Measurements from ENCODE around the gene PNLIPRP3.

Gene PNLIPRP3

GRCh38 chr10:116510565-116510964 is 82.9 kb downstream of the PNLIPRP3 start:
- DNase-seq (ENCODE audit: low spot score) = no peak

GRCh38 chr10:116511365-116511764 is 83.7 kb downstream of the PNLIPRP3 start:
- DNase-seq (ENCODE audit: low spot score) = no peak

- peak; percentile 38 for DNase-seq (ENCODE audit: low spot score)
Measured at GRCh38 chr10:116521424-116522290, 94.0 kb downstream of the PNLIPRP3 start.

GRCh38 chr10:116522803-116523381 is 95.2 kb downstream of the PNLIPRP3 start:
- no peak for DNase-seq (ENCODE audit: low spot score)

- DNase-seq (ENCODE audit: low spot score) = no peak
Measured at GRCh38 chr10:116524736-116525135, 97.1 kb downstream of the PNLIPRP3 start.

- no peak for DNase-seq (ENCODE audit: low spot score)
Measured at GRCh38 chr10:116526219-116526618, 98.6 kb downstream of the PNLIPRP3 start.
